HCT116 (cell line): ENCODE data around the gene CCDC40. TPM values are rescaled to one million over a fixed set of nuclear protein-coding genes. Genes with fewer than 3 reads are reported as not detected.

ENCODE experiments used
- ATAC-seq: fragments of 200-7000 bp; cut with Tn5 transposase; 2 replicates; pipeline ENCODE4 v1.9.1; 2020; ENCODE audit warnings: mild to moderate bottlenecking, moderate library complexity
- BruUV-seq: library from RNA; stranded (reverse); fragments of 400-500 nt; replicated peaks from 2 replicates; lab custom pipeline; 2021; lab: Mats Ljungman, UMichigan
- CTCF ChIA-PET: fragments of 300-600 bp; sonication (Branson Sonifier 250); formaldehyde crosslinking; loops from one replicate; lab custom pipeline; 2021; ENCODE audit warnings: antibody characterized with exemption; lab: Charles Lee
- POLR2A ChIA-PET: fragments of 300-600, 350-600 bp; sonication (Branson Sonifier 250); formaldehyde crosslinking; loops from one replicate; lab custom pipeline; 2021; ENCODE audit warnings: antibody characterized with exemption; lab: Charles Lee
- RAD21 ChIA-PET, 2 experiments: fragments of 300-600 bp; sonication (Branson Sonifier 250); formaldehyde crosslinking; loops; one replicate each; lab custom pipeline; 2023; ENCODE audit warnings: low total read pairs in 2 of 2; ENCODE audit not compliant: uncharacterized antibody in 2 of 2, unreplicated experiment in 2 of 2, low non-redundant PET in 1 of 2; lab: Charles Lee
- DNase-seq: peaks from one replicate; pipeline ENCODE4 v3.0.0-alpha.2; 2010; ENCODE audit warnings: low read depth, low spot score
- H2AFZ ChIP-seq: fragments of 200-600 bp; shearing (Covaris generic), sonication (generic); 2 replicates; pipeline ENCODE4 v1.6.1; 2017; ENCODE audit warnings: low read depth, mixed run types, mixed read lengths, antibody characterized with exemption, low read length; ENCODE audit not compliant: poor library complexity, severe bottlenecking
- H3K27ac ChIP-seq: 2 replicates; pipeline ENCODE4 v1.5.1; 2012; ENCODE audit warnings: low read depth, low read length
- H3K27me3 ChIP-seq: fragments of 200-600 bp; sonication (generic); 2 replicates; pipeline ENCODE4 v1.6.1; 2016; ENCODE audit warnings: mixed run types, low read length, mixed read lengths; ENCODE audit not compliant: insufficient read depth
- H3K36me3 ChIP-seq, 2 experiments: fragments of 200-500 bp in 1 of 2; fragments of 200-600 bp in 1 of 2; sonication (Bioruptor generic) in 1 of 2; sonication (generic) in 1 of 2; 2 replicates each; pipeline versions ENCODE4 v1.5.1 to v1.6.1; 2014 to 2016; ENCODE audit warnings: low read length in 2 of 2, inconsistent platforms in 1 of 2, mixed read lengths in 1 of 2, mixed run types in 1 of 2; ENCODE audit not compliant: insufficient read depth in 2 of 2, control insufficient read depth in 1 of 2
- H3K4me1 ChIP-seq, 2 experiments: fragments of 200-600 bp in 1 of 2; sonication (generic) in 1 of 2; 2 replicates each; pipeline versions ENCODE4 v1.5.1 to v1.6.1; 2012 to 2017; ENCODE audit warnings: low read length in 2 of 2, inconsistent platforms in 1 of 2, mild to moderate bottlenecking in 1 of 2, mixed read lengths in 1 of 2, mixed run types in 1 of 2, moderate library complexity in 1 of 2; ENCODE audit not compliant: insufficient read depth in 2 of 2, control insufficient read depth in 1 of 2
- H3K4me2 ChIP-seq: fragments of 200-600 bp; sonication (generic); 2 replicates; pipeline ENCODE4 v1.6.1; 2017; ENCODE audit warnings: mixed run types, low read length, mixed read lengths
- H3K4me3 ChIP-seq, 2 experiments: fragments of 200-600 bp in 1 of 2; sonication (generic) in 1 of 2; replicated peaks in 1 of 2; 2 replicates each; pipeline ENCODE4 v1.5.1; 2011 to 2016; ENCODE audit warnings: low read length in 2 of 2, control low read depth in 1 of 2, low read depth in 1 of 2, mild to moderate bottlenecking in 1 of 2, mixed read lengths in 1 of 2, mixed run types in 1 of 2
- H3K79me2 ChIP-seq: fragments of 200-600 bp; sonication (generic); 2 replicates; pipeline ENCODE4 v1.6.1; 2017; ENCODE audit warnings: mild to moderate bottlenecking, mixed run types, low read length, moderate library complexity, mixed read lengths; ENCODE audit not compliant: insufficient read depth
- H3K9ac ChIP-seq: fragments of 200-600 bp; sonication (generic); 2 replicates; pipeline ENCODE4 v1.6.1; 2016; ENCODE audit warnings: low read length, mixed read lengths
- H3K9me2 ChIP-seq: fragments of 200-600 bp; sonication (generic), shearing (Covaris generic); 2 replicates; pipeline ENCODE4 v1.6.1; 2017; ENCODE audit warnings: mixed run types, mild to moderate bottlenecking, moderate library complexity; ENCODE audit not compliant: insufficient read depth
- H3K9me3 ChIP-seq, 2 experiments: fragments of 200-500 bp in 1 of 2; fragments of 200-600 bp in 1 of 2; sonication (Bioruptor generic) in 1 of 2; sonication (generic) in 1 of 2; 2 replicates each; pipeline ENCODE4 v1.6.1; 2014 to 2017; ENCODE audit warnings: low read length in 2 of 2, mixed read lengths in 2 of 2, inconsistent platforms in 1 of 2, low read depth in 1 of 2, mild to moderate bottlenecking in 1 of 2, mixed run types in 1 of 2, moderate library complexity in 1 of 2; ENCODE audit not compliant: control insufficient read depth in 1 of 2, insufficient read depth in 1 of 2
- H4K20me1 ChIP-seq: fragments of 200-600 bp; sonication (generic), shearing (Covaris generic); 2 replicates; pipeline ENCODE4 v1.6.1; 2017; ENCODE audit warnings: mixed run types, mild to moderate bottlenecking, moderate library complexity; ENCODE audit not compliant: insufficient read depth
- ATF3 ChIP-seq: IDR thresholded peaks from 2 replicates; pipeline ENCODE4 v1.6.1; 2012
- CBX3 ChIP-seq: IDR thresholded peaks from 2 replicates; pipeline ENCODE4 v1.6.1; 2012; ENCODE audit warnings: low read depth
- EZH2phosphoT487 ChIP-seq: fragments of 200-600 bp; IDR thresholded peaks from 2 replicates; pipeline ENCODE4 v1.6.1; 2018; ENCODE audit warnings: antibody characterized with exemption, borderline replicate concordance
- POLR2A ChIP-seq: IDR thresholded peaks from 2 replicates; pipeline ENCODE4 v1.7.0; 2011; ENCODE audit warnings: borderline replicate concordance; ENCODE audit not compliant: insufficient read depth, insufficient read length; ENCODE audit errors: extremely low read depth
- POLR2AphosphoS5 ChIP-seq: IDR thresholded peaks from 2 replicates; pipeline ENCODE4 v1.6.1; 2011; ENCODE audit warnings: mild to moderate bottlenecking, low read depth, low read length, moderate library complexity
- SIN3A ChIP-seq: IDR thresholded peaks from 2 replicates; pipeline ENCODE4 v1.6.1; 2012; ENCODE audit warnings: low read depth
- ZBTB33 ChIP-seq: IDR thresholded peaks from 2 replicates; pipeline ENCODE4 v1.6.1; 2011; ENCODE audit warnings: mild to moderate bottlenecking, low read length, moderate library complexity; ENCODE audit not compliant: insufficient replicate concordance; ENCODE audit errors: extremely low read depth
- ZFX ChIP-seq: fragments of 450-650 bp; IDR thresholded peaks from 2 replicates; pipeline ENCODE4 v1.6.1; 2017
- intact Hi-C: fragments of 100-400 bp; cut with micrococcal nuclease; formaldehyde crosslinking; loops from 2 replicates; pipeline ENCODE4 v1.10.0; 2022
- total RNA-seq: library from RNA; stranded (reverse); gene quantifications from one replicate; pipeline ENCODE4 v1.2.1, GENCODE V29; 2021; ENCODE audit not compliant: unreplicated experiment

Gene CCDC40
- total RNA-seq, 1 experiment from 2014 or later = 10.3 TPM

- no peak for ATAC-seq
- intact Hi-C loops = no loop called here
- CTCF ChIA-PET = interaction anchor here (4.6 kb wide), 1 partner anchor 15 kb away, joined by 42 read pairs; the partner anchor contains the start of gene GAA
These were observed 50.2 kb downstream of the CCDC40 start for GRCh38 chr17:80086616-80087015.

GRCh38 chr17:80087346-80088265 is 51.2 kb downstream of the CCDC40 start:
- ChIA-PET POLR2A (interaction anchor here (1.2 kb wide), 1 partner anchor 14 kb away, joined by 3 read pairs; the partner anchor contains the start of gene GAA), RAD21 (interaction anchor here in 1 of 2 experiments (0.5 kb wide), 1 partner anchor 103 kb away, joined by 3 read pairs; no protein-coding TSS in a partner anchor), CTCF (interaction anchor here (0.6 to 4.6 kb wide), 2 partner anchors 14 to 298 kb away, joined by 4 to 42 read pairs; partner anchors contain the start of gene GAA)
- Histone ChIP-seq H3K27me3 (no peaks in the 10 kb centered on the region), H3K9ac (no peak overlapping the region), H3K79me2 (no peaks in the 10 kb centered on the region), H3K4me1 (peaks cover 0 to 9% of the 10 kb centered on the region in 2 experiments; a peak in 2 of 4 replicates), H3K9me2 (no peaks in the 10 kb centered on the region), H2AFZ (no peak overlapping the region), H3K9me3 (no peaks in the 10 kb centered on the region), H3K36me3 (no peaks in the 10 kb centered on the region), H3K27ac (no peak overlapping the region), H3K4me2 (no peak overlapping the region), H4K20me1 (no peaks in the 10 kb centered on the region)
- ATAC-seq = no peak
- intact Hi-C loops = no loop called here
- BruUV-seq = no TSS peak
- DNase-seq = no peak
- TF ChIP-seq SIN3A (no peak), ZBTB33 (no peak), ZFX (no peak), CBX3 (no peak), EZH2phosphoT487 (no peak), POLR2AphosphoS5 (no peak), ATF3 (no peak), POLR2A (no peak)
- TF ChIP-seq, all 23 proteins: peak for 0
- no peak overlapping the region for H3K4me3 ChIP-seq

More at GRCh38 chr17:80086616-80087015, 50.2 kb downstream of the CCDC40 start:
- Histone ChIP-seq H4K20me1 (no peaks in the 10 kb centered on the region), H3K9ac (no peak overlapping the region), H3K9me3 (no peaks in the 10 kb centered on the region), H3K4me3 (no peak overlapping the region), H3K79me2 (no peaks in the 10 kb centered on the region), H2AFZ (no peak overlapping the region), H3K36me3 (no peaks in the 10 kb centered on the region), H3K27me3 (no peaks in the 10 kb centered on the region), H3K27ac (no peak overlapping the region), H3K4me1 (peaks cover 0 to 13% of the 10 kb centered on the region in 2 experiments; a peak in 2 of 4 replicates), H3K4me2 (no peak overlapping the region), H3K9me2 (no peaks in the 10 kb centered on the region)
- DNase-seq = no peak
- ChIA-PET RAD21 (interaction anchor here in 1 of 2 experiments (0.5 kb wide), 1 partner anchor 102 kb away, joined by 3 read pairs; no protein-coding TSS in a partner anchor), POLR2A (interaction anchor here (1.2 kb wide), 1 partner anchor 15 kb away, joined by 3 read pairs; the partner anchor contains the start of gene GAA)
- no TSS peak for BruUV-seq
- no peak for TF ChIP-seq EZH2phosphoT487
